Stimulated activated naive CD4-positive, alpha-beta T cell (primary cell): ENCODE results near the gene POR.
"Not testable (repeated sequence)": the region's sequence is repeated elsewhere in the genome, so short reads cannot be mapped to it uniquely, and the experiment has no call there.

ENCODE experiments used
- DNase-seq, 6 experiments: peaks; one replicate each; lab custom pipeline; 2025; lab: John Stamatoyannopoulos, UW

POR gene

DNA sequence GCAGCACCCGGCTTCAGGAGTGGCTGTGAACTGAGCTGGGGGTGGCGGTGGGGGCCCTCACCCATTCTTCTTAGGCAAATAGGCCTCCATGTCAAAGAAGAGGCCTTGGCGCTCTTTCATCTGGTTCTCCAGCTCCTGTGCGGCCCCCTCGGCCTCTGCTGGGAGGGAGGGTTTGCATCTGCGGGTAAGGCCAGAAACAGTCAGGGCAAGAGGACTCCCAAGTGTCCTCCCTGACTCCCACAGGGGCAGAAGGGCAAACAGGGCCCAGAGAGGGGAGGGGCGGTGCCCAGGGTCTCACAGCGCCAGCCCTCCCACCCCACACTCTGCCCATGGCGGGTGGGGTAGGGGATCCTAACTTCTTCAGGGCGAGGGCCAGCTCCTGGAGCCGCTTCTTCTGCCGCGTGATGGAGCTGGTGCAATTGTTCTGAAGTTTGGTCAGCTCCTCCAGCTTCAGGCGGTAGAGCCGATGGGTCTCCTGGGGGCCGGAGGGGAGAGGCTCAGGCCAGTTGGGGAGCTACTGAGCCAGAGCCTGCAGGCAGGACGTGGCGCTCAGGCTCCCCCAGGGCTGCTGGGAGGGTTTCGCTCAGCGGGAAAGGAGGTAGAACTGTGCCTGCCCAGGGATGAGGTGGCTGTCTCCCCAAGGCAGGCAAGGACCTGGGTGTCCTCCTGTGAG lies 77.3 kb downstream of the POR start:
- DNase-seq, result no peak

DNA sequence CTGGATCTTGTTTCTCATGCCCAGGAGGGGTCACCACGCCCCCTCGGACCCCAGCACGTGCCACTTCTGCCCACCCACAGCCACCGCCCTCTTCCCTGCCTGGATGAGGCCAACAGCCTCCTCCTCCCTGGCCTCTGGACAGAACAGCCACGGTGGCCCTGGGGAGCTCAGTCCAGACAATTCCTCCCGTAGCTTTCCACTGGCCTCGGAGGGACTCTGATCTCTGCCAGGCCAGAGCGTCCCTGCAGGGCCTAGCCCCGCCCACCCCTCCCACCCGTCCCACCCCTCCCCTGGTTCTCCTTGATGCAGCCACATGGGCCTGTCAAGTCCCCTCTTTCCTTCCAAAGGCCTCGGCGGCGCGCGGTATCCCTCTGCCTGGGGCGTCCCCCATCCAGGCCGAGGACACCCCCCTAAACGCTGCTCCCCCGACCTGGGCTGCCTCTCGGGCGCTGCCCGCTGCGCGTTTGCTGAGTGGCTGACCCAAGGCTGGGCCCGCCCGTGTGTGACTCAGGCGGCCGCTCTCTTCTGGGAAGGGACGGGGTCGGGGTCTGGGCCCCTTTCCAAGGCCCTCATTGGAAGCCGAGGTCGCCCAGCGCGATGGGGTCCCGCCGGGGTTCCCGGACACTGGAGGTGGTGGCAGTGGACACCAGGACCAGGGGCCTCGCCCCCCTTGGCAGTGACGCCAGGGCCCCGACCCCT lies 78.9 kb downstream of the POR start:
- peak in 4 of 6 experiments; percentile 11 to 35 (median 29) for DNase-seq

DNA sequence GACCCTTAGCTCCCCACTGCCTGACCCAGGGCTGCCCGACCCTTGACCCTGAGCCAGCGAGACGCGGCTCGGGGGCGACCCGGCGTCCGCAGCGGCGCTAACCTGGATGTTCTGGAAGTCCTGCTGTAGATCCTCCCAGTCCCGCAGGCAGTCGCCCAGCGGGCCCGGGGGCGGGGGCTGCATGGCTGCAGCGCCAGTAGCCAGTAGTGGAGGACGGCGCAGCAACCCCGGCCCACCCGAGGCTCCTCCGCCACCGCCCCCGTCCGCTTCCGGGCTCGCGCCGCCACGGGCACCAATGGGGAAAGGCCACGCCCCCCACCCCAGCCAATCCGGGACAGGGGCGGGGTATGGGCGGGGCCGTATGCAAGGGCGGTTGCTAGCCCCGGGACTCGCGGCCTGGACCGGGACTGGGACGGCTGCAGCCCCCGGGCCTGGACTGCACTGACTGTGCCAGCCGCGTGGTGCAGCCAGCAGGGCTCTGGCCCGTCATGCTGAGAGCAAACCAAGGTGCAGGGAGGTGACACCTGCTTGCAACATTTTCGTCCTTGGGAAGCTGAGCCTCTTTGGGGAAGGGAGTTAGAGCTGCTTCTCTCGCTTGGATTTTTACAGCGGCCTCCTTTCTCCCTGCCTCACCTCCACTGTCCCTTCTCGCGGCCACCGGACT lies 79.6 kb downstream of the POR start, which contains the start of gene TMEM120A:
TMEM120A (minus strand) TSS at position 208 of the 664 bp plus-strand sequence; CDS start at position 183, 25 bp downstream.
- DNase-seq, result peak; percentile 81 to 94 (median 92)

DNA sequence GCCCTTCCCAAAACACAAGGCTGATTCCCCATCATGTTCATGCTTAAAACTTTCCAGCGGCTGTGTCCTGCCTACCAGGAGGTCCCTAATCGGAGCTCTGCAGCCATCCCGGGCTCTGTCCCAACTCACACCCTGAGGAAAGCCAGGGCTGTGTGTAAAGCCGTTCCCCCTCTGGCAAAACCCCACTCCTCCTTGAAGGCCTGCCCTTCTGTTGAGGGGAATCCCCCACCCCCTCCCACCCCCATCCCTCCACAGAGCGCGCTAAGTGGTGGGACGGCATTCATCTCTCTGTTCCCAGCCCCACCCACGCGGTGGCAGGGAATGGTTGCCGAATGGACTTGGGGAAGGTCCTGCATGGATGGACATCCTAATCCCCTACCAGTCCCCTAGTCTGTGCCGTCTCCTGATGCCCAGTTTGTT lies 80.1 kb downstream of the POR start:
- DNase-seq, result no peak

DNA sequence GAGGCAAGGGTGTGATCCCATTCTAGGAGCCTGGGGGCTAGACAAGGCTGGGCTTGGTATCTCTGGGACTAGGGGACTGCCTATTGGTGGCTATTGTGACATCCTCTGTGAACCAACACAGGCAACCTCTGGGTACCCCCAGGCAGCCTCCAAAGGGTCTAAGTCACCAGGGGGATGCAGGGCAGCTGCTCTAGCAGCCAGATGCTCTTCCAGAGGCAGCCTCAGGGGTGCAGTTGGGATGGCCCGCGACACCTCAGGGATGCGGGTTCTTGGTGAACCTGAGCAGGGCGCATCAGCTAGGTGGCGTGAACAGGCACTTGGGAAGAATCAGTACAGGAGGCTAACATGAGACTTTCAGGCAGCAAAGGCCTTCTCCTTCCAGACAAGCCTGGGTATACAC lies 81.0 kb downstream of the POR start:
- no peak for DNase-seq

DNA sequence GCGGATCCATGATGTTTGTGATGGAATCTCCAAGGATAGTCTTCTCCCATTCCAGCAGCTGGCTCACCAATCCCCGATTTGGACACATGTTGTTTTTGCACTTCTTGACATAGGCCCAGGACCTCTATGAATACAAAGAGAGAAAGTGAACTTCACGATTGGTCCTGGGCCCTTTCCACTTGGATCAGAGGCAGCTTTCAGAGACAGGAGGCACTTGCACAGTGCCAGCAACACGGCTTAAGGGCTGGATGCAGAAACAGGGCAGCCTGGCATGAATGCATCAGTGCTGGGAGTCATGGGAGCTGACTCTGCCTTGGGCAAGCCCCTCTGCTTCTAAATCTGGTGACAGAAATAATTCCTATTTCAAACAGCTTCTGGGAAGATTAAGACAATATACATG lies 81.5 kb downstream of the POR start:
- no peak for DNase-seq

DNA sequence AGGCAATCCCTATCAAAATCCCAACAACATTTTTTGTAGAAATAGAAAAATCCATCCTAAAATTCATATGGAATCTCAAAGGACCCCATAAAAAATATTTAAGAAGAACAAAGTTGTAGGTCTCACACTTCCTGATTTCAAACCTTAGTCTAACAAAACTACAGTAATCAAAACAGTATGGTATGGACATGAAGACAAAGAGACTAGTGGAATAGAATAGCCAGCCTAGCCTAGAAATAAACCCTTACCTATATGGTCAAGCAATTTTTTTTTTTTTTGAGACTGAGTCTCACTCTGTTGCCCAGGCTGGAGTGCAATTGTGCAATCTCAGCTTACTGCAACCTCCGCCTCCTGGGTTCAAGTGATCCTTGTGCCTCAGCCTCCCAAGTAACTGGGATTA lies 83.1 kb downstream of the POR start:
- no peak for DNase-seq

DNA sequence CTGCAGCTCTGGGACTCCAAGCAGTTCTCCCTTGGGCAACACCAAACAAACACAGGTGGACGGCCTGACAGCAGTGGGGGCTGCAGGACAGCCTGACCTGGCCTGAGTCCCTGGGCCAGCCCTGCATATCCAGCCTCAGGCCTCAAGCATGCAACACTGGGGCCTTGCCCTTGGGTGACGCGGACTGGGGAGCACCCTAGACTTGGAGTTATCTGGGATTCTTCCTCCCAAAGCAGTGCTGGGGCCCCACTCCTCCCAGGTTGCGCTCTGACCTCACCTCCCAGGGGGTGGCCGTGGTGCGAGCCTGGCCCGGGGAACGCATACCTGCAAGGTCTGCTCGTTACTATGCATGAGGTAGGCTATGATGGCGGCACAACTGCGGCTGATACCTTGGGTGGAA lies 85.6 kb downstream of the POR start:
- DNase-seq, result no peak

DNA sequence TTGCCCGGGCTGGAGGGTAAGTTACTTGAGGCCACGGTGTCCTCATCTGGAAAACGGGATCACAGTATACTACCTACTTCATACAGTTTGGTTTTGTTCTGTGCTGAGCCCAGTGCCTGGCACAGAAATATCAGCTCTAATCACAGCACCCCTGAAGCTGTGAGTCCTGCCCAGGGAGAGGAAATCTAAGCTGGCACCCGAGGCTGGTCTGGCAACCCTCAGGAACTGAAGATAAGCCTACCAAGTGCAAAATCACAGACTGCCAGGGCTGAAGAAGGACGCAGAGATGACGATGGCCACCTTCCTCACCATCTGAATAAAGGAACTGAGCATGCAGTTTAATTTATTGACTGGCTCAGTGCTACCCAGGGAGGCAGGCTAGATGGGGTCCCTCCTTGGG lies 87.2 kb downstream of the POR start:
- DNase-seq, result no peak

DNA sequence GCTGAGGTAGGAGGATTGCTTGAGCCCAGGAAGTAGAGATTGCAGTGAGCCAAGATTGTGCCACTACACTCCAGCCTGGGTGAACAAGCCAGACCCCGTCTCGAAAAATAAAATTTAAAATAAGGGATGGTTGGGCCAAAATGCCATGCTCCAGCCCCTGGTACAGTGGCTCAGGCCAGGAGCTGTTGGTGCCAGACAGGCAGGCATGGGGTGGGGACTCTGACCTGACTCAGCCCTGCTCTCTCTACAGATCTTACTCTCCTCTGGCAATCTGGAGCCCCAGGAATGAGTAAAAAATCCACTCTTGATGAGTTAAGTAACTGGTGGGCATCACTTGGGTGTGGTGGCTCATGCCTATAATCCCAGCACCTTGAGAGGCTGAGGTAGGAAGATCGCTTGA lies 87.9 kb downstream of the POR start:
- DNase-seq, result no peak

DNA sequence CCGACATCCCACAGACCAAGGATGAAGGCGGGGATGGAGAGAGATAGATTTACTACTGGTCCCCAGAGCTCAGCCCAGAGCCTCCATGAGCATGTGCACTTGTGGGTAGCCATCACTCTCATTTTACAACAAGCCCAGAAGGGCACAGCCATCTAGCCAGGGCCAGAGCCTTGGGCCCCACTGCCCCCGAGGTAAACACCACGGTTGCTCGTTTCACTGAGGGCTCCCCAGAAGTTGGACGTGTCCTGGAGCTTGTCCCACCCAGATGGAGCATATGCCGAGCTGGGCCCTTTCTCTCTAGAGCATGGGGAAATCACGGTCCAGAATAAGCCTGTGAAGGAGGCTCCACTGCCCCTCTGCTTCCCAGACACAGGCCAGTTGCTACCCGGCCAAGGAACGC lies 88.4 kb downstream of the POR start:
- DNase-seq, result no peak

DNA sequence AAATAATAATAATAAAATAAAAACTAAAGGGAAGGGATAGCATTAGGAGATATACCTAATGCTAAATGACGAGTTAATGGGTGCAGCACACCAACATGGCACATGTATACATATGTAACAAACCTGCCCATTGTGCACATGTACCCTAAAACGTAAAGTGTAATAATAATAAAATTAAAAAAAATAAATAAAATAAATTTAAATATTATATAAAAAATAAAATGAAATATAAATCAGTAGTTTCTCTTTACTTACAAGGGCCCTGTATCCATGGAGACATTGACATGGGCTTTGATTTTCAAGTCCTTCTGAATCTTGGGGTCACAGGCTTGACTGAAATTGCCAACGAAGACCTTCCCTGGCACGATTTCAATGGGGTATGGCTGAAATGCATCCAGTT lies 90.0 kb downstream of the POR start:
- not testable (repeated sequence) for DNase-seq

DNA sequence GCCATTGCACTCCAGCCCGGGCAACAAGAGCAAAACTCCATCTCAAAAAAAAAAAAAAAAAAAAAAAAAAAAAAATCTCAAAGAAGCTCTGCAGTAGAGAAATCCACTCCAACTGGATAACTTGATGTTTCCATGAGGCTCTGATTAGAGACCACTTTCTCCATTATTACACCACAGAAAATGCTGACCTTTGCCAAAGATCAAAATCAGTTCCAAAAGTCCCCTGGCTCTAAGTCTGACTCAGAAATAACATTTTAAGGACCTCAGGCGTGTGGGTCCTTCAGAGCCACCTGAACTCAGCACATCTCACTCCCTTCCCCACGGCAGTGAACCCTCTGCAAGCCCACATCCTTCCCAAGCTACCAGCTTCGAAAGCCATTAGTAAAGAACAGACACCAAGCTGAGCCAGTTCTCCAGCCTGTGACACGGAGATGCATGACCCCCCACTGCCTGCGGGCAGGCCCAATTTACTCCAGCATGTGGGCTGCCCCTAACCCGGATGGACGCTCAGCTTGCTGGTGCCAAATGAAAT lies 93.3 kb downstream of the POR start:
- DNase-seq, result peak in 1 of 6 experiments; percentile 26

DNA sequence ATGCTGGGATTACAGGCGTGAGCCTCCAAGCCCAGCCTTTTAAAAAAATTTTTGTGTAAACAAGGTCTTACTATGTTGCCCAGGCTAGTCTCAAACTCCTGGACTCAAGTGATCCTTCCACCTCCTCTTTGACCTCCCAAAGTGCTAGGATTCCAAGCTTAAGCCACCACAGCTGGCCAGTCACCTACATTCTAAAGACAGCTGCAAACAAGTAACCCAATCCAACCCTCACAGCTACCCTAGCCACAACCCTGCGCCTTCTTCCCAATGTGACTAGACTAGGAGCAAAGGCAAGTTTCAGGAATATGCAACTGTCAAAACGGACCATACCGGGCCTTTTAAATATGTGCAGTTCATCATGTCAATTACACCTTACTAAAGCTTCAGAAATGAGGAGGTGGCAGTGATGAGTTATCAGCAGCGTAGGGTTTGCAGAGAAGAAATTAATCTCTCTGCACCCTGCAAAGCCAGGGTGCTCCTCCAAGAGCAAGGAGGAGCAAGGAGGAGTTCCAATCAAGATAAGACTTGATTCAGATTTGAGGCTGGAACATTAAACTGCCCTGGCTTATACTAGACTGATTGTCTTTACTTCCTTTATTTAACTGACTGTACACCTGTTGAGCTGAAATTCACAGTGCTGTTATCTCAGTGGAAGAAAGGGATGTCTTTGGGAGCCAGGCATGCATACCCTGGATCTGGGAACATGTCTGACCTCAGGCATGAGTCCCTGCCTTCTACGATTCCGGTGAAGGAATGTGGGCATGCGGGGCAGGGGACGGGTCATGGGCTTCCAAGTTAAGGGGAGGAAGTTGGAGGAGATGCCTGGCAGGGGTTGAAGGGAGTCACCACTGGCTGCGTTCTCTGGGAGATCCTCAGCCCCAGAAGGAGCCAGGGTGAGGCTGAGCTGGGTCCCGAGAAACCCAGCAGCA lies 95.0 kb downstream of the POR start:
- no peak for DNase-seq

DNA sequence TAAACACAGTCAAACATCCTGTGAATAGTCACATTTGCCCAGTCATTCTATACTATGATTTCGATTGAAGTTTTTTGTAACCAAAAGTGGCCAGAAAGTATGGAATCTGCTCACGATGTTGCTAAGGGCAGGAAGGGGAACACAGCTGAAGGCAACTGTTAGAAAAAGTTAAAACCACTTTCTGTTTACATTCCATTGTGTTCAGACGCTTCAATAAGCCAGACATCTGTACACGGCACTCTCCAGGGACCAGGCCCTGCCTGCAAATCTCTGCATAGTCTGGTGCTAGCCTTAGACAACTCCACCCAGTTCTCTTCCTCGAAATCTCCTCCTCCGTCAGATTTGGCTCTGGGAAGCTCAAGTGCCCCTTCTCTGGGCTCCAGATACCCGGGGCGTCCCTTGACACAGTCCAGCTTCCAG lies 96.5 kb downstream of the POR start:
- no peak for DNase-seq

DNA sequence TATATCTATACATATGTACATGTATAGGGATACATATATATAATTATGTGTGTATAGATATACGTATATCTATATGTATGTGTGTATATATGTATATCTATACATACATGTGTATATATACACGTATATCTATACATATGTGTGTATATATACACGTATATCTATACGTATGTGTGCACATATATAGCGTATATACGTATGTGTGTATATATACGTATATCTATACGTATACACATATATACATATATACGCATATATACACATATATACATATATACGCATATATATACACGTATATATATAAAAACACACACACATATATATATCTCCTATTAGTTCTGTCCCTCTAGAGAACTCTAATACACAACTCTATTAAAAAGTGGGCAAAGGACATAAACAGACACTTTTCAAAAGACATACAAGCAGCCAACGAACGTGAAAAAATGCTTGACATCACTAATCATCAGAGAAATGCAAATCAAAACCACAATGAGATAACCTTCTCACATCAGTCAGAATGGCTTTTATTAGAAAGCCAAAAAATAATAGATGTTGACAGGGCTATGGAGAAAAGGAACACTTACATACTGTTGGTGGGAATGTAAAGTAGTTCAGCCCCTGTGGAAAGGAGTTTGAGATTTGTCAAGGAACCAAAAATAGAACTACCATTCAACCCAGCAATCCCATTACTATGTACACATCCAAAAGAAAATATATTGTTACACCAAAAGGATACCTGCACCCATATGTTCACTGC lies 101.4 kb downstream of the POR start:
- DNase-seq, result no peak

DNA sequence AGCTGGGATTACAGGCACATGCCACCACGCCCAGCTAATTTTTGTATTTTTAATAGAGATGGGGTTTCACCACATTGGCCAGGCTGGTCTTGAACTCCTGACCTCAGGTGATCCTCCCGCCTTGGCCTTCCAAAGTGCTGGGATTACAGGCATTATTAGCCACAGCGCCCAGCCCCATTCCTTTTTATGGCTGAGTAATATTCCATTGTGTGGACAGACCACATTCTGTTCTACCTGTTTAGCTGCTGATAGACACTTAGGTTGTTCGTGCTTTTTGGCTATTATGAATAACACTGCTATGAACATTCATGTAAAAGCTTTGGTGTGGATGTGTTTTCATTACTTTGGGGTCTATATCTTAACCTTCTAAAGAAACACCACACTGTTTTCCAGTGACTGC lies 103.6 kb downstream of the POR start:
- not testable (repeated sequence) for DNase-seq

DNA sequence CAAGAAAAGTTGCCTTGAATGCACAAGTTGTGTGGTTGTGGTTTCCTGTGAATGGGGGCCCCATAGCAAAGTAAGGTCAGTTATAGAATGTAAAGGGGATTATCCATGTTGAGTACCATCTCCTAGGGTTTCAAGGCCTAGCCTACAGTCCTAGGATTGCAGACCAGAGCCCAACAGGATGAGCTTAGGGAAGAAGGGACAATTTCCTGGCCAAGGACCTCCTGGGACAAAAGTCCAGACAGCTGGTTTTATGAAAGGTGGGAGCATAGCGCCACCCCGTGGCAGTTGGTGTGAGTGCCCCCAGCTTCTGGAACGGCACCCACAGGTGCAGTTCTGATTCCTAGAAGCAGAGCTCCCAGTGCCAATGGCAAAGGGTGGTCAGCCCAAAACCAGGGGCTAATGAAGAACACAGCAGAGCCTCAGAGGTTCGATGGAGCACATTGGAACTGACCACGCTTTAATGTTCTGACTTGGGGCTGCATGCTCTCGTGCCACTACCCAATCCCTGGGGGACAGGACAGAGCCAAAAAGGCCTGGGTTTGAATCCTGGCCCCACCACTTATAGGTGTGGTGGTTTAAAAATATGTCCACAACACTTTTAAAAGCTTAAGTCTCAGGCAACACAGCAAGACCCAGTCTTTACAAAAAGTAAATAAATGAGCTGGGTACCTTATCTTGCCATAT lies 105.2 kb downstream of the POR start:
- DNase-seq, result peak; percentile 30 to 76 (median 58)

DNA sequence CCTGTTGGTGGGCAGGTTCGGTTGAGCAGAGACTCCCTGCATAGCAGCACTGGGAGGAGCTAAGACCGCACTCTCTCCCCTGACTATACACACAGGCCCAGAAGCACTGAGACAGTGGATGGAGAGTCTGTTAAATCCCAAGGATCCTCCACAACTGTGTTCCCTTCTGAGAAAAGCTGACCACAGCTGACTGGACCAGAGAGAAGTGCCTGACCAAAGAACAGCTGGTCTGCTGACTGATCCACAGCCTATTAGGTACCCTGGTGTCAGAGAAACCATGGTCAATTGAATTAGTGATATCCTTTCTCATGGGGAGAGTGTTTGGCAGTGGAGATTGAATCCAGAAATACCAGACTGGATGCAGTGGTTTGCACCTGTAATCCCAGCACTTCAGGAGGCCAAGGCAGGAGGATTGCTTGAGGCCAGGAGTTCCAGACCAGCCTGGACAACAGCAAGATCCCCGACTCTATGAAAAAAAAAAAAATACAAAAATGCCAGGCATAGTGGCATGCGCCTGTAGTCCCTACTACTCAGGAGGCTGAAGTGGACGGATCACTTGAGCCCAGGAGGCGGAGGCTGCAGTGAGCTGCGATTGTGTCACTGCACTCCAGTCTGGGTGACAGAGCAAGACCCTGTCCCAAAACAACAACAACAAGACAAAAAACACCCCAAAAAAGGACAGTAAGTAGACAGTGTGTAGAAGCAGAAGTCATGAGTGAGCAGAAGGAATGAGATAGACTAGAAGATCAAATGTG lies 107.2 kb downstream of the POR start:
- no peak for DNase-seq

DNA sequence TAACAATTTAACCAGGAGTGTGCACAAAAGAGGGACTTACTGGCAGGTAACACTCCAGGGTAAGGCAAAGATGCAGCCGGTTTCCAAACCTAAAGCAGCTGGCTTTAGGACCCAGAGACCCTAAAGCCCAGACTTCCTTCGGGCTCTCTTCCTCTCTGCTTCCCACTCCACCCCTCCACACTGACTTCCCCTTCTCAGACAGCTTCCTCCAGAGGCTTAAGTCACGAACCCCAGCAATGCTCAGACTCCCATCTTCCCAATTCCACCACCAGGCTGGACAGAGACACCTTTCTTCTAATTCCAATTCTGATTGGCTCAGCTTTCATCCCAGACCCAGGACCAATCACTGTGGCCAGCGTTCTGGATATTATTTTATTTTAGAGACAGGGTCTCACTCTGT lies 108.0 kb downstream of the POR start:
- no peak for DNase-seq
